Calu3 (cell line): Measurements from ENCODE around the gene EPN3. TPM values are rescaled to one million over a fixed set of nuclear protein-coding genes. Genes with fewer than 3 reads are reported as not detected.

Source experiments
- BruUV-seq: library from RNA; stranded (reverse); fragments of 400-500 nt; replicated peaks from 2 replicates; lab custom pipeline; 2021; lab: Mats Ljungman, UMichigan
- CTCF ChIA-PET: fragments of 300-600 bp; sonication (Branson Sonifier 250); formaldehyde crosslinking; loops from one replicate; lab custom pipeline; 2022; ENCODE audit warnings: antibody characterized with exemption; lab: Charles Lee
- DNase-seq: peaks from one replicate; pipeline ENCODE4 v3.0.0; 2022
- H3K27ac Mint-ChIP-seq: one replicate; pipeline ENCODE4 v1.8.0; 2022; ENCODE audit warnings: mixed read lengths; ENCODE audit not compliant: unreplicated experiment
- H3K27me3 Mint-ChIP-seq: one replicate; pipeline ENCODE4 v1.8.0; 2022; ENCODE audit warnings: mixed read lengths; ENCODE audit not compliant: unreplicated experiment
- H3K36me3 Mint-ChIP-seq: one replicate; pipeline ENCODE4 v1.8.0; 2022; ENCODE audit warnings: mild to moderate bottlenecking, moderate library complexity, mixed read lengths; ENCODE audit not compliant: insufficient read depth, unreplicated experiment
- H3K4me1 Mint-ChIP-seq: one replicate; pipeline ENCODE4 v1.8.0; 2022; ENCODE audit warnings: mild to moderate bottlenecking, low read depth, mixed read lengths; ENCODE audit not compliant: unreplicated experiment
- H3K4me3 Mint-ChIP-seq: one replicate; pipeline ENCODE4 v1.8.0; 2022; ENCODE audit warnings: mild to moderate bottlenecking, low read depth, moderate library complexity, mixed read lengths; ENCODE audit not compliant: unreplicated experiment
- H3K9me3 Mint-ChIP-seq: one replicate; pipeline ENCODE4 v1.8.0; 2022; ENCODE audit warnings: low read depth, mixed read lengths; ENCODE audit not compliant: unreplicated experiment
- intact Hi-C: fragments of 100-400 bp; cut with micrococcal nuclease; formaldehyde crosslinking; loops from one replicate; pipeline ENCODE4 v1.10.0; 2022; ENCODE audit not compliant: unreplicated experiment
- total RNA-seq: library from RNA; stranded (reverse); gene quantifications from 2 replicates; pipeline ENCODE4 v1.2.3, GENCODE V29; 2022
- TF ChIP-seq, protein P1 (sequence below): fragments of 200-600 bp; IDR thresholded peaks from one replicate; pipeline ENCODE4 v1.8.0; 2022; ENCODE audit warnings: antibody characterized with exemption; ENCODE audit not compliant: unreplicated experiment

The EPN3 gene
- total RNA-seq, 1 experiment from 2014 or later = 41.9 TPM

DNA sequence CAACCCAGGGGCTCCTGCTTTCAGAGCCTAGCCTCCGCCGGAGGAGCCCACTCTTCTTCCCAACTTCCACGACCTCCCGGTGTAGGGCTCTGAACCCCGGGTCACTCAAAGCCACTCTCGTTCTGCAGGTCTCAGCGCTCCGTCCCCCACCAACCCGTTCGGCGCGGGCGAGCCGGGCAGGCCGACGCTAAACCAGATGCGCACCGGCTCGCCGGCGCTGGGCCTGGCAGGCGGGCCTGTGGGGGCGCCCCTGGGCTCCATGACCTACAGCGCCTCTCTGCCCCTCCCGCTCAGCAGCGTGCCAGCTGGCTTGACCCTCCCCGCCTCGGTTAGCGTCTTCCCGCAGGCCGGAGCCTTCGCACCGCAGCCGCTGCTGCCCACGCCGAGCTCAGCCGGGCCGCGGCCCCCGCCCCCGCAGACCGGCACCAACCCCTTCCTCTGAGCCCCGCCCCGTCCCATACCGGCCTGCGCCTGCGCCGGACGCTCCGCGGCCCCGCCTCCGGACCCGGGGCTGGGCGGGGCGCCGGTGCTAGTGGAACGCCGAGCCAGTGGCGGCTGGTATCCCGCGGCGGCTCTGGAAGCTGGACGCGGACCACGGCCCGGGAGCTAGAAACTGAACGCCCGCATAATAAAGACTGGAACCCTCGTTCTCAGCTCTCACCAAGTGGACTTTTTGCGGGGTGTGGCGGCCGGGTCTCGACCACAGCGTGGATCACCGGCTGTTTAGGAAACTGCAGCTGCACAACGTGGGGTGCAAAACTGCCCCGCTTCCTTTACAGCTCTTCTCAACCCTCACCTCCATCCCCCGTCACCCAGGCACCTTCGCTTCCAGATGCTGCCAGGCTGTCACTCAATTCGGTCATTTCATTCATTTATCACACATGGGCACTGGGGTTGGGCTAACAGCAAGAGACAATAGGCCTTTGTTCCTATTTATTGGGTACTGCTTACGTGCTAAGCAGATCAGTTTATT, 9.5 kb downstream of the EPN3 start:
- H3K4me3 Mint-ChIP-seq = peak overlapping the region; percentile 63
- BruUV-seq = TSS peak; percentile 73
- peak overlapping the region; percentile 90 for H3K27ac Mint-ChIP-seq
- intact Hi-C loops = loop anchor here (2.0 to 10.0 kb wide), 2 partner anchors 59 to 413 kb away; no protein-coding TSS in a partner anchor
- peaks cover 50% of the 10 kb centered on the region for H3K4me1 Mint-ChIP-seq
- TF ChIP-seq, protein P1, sequence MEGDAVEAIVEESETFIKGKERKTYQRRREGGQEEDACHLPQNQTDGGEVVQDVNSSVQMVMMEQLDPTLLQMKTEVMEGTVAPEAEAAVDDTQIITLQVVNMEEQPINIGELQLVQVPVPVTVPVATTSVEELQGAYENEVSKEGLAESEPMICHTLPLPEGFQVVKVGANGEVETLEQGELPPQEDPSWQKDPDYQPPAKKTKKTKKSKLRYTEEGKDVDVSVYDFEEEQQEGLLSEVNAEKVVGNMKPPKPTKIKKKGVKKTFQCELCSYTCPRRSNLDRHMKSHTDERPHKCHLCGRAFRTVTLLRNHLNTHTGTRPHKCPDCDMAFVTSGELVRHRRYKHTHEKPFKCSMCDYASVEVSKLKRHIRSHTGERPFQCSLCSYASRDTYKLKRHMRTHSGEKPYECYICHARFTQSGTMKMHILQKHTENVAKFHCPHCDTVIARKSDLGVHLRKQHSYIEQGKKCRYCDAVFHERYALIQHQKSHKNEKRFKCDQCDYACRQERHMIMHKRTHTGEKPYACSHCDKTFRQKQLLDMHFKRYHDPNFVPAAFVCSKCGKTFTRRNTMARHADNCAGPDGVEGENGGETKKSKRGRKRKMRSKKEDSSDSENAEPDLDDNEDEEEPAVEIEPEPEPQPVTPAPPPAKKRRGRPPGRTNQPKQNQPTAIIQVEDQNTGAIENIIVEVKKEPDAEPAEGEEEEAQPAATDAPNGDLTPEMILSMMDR = peak; percentile 20
- H3K27me3 Mint-ChIP-seq = no peaks in the 10 kb centered on the region
- no peaks in the 10 kb centered on the region for H3K9me3 Mint-ChIP-seq
- CTCF ChIA-PET = interaction anchor here (0.6 to 2.4 kb wide), 12 partner anchors 49 to 372 kb away, joined by 3 to 9 read pairs (median 5); partner anchors contain the start of genes LRRC59 and LUC7L3
- peak; percentile 97 for DNase-seq
- peaks cover 51% of the 10 kb centered on the region for H3K36me3 Mint-ChIP-seq

DNA sequence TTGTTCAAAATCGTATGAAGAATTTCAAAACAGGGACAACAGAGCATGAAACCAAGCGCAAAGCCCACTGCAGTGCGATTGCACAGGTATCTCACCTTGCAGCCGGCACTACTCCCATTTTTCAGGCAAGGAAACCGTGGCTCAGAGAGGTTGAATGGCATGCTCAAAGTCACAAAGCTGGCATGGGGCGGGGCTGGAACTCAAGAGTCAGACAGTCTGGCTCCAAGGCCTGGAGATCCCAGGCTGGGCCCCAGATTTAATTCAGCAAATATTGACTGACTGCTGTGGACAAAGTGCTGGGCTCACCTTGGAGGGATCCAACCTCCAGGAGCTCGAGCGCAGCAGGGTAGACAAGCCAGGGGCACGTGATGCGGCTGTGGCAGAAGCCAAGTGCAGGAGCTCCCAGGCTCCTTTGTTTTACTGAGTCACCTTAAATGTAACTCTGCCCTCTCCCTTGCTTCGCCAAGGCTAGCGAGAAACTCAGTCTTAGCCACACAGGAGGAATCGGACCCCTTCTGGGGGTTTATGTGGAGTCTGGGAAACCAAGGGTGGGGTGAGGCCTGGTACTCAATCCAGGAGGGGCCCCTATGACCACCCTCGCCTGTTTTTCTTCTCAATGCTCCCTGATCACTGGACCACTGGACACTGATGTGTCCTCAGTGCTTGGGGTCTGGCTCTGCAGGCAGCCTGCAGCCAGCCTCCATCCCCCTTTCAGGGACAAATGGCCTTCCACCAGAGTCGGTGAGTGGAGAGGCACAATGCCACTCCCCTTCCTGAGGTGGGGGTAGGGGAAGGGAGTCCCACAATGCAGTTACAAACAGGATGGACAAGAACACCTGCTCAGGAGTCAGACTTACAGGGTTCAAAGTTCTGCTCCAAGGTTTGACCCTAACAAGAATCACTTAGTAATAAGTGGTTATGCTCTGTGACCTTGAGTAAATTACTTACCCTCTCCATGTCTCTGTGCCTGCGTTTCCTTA, 10.6 kb downstream of the EPN3 start:
- Mint-ChIP-seq H3K27ac (peak overlapping the region; percentile 90), H3K9me3 (no peaks in the 10 kb centered on the region), H3K4me3 (peak overlapping the region; percentile 63), H3K36me3 (peaks cover 47% of the 10 kb centered on the region), H3K27me3 (no peaks in the 10 kb centered on the region), H3K4me1 (peaks cover 50% of the 10 kb centered on the region)
- TF ChIP-seq, protein P1 = no peak
- CTCF ChIA-PET = interaction anchor here (0.6 to 2.4 kb wide), 17 partner anchors 8 to 181 kb away, joined by 3 to 9 read pairs (median 3); partner anchors contain the start of genes EPN3 and LRRC59
- intact Hi-C loops = loop anchor here (2.0 to 10.0 kb wide), 2 partner anchors 60 to 412 kb away; no protein-coding TSS in a partner anchor
- DNase-seq = peak; percentile 70
- no TSS peak for BruUV-seq

DNA sequence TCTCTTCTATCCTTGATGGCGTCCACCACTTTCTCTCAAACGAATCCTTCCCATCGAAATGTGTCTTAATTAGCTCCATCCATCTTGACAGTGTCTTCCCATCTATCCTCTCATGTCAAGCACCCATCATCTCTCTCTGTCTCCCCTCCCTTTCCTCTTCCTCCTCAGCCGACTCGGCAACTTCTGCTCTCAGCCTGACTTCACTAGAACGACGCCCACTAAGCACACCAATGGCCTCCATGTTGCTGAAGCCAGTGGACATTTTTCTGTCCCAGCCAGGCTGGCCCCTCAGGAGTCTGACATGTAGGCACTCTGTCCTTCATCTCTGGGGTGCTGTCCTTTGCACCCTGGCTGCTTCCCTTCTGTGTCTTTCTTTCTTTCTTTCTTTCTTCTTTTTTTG, 12.0 kb downstream of the EPN3 start:
- BruUV-seq = no TSS peak
- DNase-seq = no peak
- H3K9me3 Mint-ChIP-seq = no peaks in the 10 kb centered on the region
- intact Hi-C loops = loop anchor here (10.0 kb wide), 1 partner anchor 410 kb away; no protein-coding TSS in a partner anchor
- H3K27me3 Mint-ChIP-seq = no peaks in the 10 kb centered on the region
- peak overlapping the region; percentile 90 for H3K27ac Mint-ChIP-seq
- H3K36me3 Mint-ChIP-seq = peaks cover 45% of the 10 kb centered on the region
- H3K4me1 Mint-ChIP-seq = peaks cover 49% of the 10 kb centered on the region
- TF ChIP-seq, protein P1 = peak; percentile 16
- CTCF ChIA-PET = interaction anchor here (1.0 to 1.4 kb wide), 2 partner anchors 12 to 81 kb away, joined by 4 read pairs; partner anchors contain the start of gene EPN3
- H3K4me3 Mint-ChIP-seq = no peak overlapping the region
